SK-N-DZ (cell line): ENCODE data around the gene TNNI3K.
A peak's percentile ranks its signal among the peaks of the same experiment; 100 is the strongest.

Experiments used
- DNase-seq: peaks from one replicate; pipeline ENCODE4 v3.0.0-alpha.2; 2015; ENCODE audit warnings: low spot score

The TNNI3K gene

DNA sequence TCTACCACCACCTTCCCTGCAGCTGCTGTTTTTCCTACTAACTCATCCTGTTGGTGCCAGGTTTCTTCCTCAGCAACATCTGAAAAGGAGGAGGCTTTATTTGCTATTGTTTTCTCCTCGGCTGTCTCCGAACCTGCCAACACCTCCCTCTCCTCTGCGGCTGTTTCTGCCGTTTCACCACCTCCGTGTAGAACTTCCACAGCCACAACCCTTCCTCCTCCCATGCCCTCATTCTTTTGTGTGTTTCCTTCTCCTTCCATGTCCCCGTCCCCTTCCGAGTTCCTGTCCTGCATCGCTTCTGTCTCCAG is 336.3 kb downstream of the TNNI3K start:
- peak; percentile 4 for DNase-seq

DNA sequence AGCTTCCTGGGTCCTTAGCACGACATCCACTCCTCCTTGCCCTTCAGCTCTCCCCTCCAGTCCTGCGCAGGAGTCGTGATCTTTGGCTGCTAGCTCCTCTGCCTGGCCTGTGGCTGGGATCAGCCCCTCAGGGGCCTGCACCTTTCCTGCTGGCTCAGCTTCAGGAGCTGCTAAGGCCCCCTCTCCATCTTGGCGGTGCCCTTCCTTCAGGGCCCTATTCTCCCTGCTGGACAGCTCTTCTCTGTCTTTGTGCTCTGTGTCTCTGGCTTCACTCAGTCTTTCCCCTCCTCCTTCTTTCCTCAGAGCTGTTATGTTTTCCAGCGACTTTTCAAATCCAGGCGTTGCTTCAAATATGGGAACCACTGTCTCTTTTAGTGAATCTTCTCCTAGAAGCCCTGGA is 336.7 kb downstream of the TNNI3K start:
- DNase-seq: peak; percentile 5

DNA sequence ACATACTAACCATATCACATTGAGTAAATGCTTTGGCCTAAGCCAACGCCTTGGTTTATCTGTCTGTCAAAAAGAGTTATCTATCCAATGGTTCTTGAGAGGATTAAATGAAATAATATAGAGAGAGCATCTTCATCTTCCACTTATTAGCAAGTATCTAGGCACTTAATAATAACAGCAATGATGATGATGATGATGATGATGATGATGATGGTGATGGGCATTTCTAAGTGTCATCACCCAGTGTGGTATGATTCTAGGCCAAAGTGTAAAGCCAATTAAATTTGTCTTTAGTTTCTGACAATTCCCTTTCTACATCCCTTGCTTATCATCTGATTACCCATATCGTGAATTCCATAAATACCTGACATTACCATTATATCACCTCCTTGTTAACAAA is 342.9 kb downstream of the TNNI3K start:
- no peak for DNase-seq

DNA sequence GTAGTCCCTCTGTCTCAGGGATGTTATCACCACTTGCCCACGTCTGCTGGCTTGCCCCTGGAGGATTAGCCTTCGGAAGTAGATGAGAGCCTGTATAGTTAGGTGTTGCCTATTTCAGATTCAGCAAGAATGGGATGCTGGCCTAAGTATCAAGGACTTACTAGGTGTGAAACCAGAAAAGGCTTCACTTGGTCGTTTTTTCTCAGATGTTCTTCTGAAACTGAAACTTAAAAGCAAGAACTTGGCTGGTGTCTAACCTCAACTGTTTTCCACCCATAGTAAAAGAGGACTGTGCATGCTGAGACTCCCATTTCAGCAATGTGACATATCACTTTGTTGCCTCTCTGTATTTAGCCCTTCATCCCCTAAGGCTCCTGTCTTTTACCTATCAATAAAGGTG is 344.2 kb downstream of the TNNI3K start:
- no peak for DNase-seq

DNA sequence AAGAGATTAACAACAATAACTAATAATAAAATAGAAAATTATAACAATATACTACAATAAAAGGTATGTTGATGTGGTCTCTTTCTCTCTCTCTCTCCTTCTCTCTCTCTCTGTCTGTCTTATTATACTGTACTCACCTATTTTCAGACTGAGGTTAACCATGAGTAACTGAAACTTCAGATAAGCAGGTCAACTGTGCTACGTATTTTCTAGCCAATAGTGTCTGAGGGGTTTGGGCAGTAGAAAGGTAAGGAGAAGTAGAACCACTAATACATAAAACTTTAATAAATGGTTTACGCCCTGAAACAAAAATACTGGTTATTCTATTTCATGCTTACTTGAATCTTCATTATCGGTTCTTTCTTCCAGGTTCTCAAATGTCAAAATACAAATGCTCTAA is 348.2 kb downstream of the TNNI3K start:
- no peak for DNase-seq

DNA sequence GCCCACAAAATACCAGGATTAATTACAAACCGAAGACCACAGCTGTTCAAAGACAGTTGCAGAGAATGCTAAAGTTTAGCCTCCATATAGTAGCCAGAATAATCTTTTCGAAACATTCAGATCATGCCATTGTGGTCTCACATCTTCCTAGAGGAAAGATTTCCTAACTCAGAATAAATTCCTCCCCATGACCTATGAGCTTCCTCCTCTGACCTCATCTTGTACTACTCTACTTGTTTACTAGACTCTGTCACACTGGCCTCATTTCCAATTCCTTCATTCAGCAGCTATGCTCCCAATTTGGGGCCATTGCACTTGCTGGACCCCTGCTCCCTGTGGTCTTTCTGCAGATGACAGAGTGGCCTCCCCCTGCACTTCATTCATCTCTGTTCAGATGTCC is 349.0 kb downstream of the TNNI3K start:
- no peak for DNase-seq

DNA sequence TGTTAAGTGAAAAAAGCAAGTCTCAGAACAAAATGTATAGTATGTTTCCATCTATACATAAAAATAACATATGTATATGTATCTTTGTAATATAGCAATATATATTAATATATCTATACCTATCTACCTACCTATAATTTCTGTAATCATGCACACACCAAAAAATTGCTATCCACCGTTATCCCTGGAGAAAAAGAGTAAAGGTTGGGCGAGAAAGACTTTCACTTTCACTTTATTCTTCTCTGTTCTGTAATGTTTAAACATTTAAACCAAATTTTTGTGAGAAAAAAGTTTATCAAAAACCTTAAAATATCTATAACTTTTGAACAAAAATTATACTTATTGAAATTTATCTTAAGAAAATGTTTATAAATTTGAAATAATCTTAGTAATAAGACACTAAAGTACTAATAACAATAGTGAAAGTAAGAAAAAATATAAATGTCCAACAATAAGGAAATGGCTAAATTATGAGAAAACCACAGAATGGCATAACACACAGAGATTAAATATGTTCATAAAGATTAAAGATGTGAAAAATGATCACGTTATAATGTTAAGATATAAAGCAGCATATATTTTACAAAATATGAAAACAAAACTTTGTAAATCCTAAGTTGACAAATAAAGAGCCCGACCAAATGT is 351.2 kb downstream of the TNNI3K start:
- DNase-seq: no peak

DNA sequence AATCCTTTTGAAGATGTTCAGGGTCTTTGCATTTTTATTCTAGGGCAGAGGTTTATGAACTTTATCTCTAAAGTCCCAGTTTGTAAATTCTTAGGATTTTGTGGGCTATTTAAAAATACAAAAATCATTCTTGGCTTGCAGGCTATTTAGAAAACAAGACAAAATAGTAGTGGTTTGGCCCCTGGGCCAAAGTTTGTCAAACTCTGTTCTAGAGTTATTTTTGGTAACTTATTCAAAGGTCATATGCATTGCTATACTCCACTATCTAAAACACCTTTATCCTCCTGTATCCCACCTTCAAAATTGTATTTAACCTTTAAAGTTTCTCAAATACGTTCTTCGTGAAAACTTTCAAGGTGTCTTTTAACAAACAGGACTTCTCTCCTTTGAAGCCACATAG is 352.7 kb downstream of the TNNI3K start:
- no peak for DNase-seq

DNA sequence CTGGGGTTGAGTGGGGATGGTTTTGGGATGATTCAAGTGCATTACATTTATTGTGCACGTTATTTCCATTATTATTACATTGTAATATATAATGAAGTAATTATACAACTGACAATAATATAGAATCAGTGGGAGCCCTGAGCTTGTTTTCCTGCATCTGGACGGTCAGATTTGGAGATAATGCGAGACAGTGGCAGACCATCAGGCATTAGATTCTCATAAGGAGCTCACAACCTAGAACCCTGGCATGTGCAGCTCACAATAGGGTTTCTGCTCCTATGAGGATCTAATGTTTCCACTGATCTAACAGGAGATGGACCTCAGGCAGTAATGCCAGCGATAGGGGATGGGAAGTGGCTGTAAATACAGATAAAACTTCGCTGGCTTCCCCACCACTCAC is 355.1 kb downstream of the TNNI3K start:
- DNase-seq: peak; percentile 2

DNA sequence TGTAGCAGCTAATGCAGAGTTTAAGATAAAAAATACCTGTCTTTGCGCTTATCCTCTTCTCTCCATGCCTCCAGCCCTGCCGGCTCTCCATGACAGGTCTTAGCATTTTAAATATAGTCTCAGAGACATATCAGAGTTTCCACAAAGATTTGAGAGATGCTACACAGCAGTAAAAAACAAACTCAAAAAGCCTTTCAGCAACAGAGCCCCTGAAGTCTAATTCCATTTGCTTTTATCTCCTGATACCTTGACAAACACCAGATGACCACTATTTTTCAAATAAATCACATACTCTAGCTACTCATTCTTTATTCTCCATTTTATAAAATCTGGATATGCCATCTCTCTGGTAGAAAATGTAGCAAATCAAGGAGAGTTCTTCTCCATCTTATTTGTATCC is 356.8 kb downstream of the TNNI3K start:
- peak; percentile 74 for DNase-seq

DNA sequence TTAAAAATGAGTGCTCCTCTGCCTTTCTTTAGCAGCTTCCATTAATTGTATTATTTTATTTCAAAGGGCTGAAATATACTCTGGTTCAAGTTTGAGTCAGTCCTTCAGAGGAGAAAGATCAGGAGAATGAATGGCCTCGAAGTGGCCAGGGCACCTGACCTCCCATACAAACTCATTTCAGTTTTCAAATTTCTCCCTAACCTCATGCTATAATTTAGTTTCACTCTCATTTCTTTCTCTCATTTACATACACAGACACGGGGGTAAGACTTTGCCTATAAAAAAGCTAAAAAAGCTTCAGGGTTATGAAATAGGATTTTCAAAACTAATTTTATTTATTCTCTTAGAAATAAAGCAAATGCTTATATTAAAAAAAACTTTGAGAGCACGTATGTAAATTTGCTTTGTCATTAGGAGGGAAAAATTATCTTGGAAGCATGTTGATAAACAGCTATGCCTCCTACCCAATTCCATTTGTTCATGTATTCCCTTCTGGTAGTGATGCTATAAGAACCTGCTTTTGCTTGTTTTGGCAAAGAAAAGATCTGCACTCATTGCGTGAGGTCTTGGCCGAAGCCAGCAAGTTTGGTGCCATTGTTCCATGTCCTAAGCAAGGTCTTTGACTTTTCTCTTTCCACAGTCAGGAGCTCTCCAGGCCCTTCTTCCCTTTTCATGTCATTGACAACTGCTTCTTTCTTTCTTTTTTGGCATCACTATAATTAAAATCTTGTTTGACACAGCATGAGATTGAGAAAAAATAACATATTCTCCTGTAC is 357.6 kb downstream of the TNNI3K start:
- no peak for DNase-seq
